HG02885 (cell line): ENCODE measurements around the gene NPAS2.

Experiments used
- ATAC-seq: cut with Tn5 transposase; IDR thresholded peaks from one replicate; pipeline ENCODE4 v1.9.1; 2021; ENCODE audit warnings: mild to moderate bottlenecking; ENCODE audit not compliant: unreplicated experiment, poor library complexity

Gene NPAS2

DNA sequence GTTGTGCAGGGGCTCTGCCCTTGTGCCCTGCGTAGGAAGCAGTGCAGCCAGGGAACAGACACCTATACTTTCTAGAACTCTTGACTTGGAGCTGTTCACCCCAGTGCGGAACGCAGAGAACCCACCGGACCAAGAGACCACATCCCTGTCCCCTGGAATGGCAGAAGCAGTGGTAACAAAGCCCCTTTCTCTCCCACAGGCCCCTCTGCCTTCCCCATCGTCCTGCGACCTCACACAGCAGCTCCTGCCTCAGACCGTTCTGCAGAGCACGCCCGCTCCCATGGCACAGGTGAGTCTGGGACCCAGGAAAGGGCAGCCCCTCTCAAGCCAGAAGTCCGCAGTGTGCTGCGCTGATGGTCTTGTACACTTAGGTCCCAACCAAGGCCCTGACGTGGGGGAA is 157.6 kb downstream of the NPAS2 start:
- no peak for ATAC-seq

DNA sequence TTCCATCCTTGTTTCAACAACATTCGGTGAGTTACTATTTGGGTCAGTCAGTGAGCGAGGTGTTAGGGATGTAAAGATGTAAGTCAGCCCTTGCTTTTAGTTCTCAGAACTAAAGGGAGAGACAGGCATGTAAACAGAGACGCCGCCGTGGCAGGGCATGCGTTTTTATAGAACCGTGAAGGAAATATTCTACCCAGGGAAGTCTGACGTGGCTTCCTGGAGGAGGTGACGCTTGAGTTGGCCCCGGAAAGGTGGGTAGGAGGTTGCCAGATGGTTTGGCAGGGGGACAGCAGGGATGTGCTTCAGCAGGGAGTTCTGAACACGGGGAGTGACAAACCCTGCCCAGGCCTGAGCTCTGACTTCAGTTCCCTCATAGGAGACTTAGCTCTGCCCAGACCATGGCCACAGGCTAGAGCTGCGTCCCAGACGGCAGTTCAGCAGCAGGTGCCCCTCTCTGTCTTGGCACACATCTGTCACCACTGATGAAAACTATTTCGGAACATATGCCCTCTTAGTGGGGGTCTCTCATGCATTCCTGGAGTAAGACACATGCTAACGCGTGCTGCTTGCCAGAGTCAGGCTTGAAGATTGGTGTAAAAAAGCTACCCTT is 158.7 kb downstream of the NPAS2 start:
- no peak for ATAC-seq

DNA sequence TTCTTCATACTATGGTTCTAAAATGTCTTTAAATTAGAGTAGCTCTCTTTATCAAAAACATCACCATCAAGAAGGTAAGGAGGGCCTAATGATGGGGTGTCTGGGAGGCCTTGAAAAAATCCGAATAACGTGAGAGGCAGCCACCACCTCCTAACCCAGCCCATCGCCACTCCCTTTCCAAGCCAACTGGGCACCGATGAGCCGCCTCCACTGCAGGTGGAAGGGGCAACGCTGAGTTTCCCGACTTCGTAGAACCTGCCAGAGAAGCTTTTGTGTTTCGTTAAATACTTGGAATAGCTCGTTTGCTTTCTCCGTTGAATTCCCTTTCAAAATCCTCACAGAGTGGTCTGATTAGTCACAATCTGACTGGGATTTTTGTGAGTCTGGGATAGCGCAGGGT is 160.1 kb downstream of the NPAS2 start:
- no peak for ATAC-seq

DNA sequence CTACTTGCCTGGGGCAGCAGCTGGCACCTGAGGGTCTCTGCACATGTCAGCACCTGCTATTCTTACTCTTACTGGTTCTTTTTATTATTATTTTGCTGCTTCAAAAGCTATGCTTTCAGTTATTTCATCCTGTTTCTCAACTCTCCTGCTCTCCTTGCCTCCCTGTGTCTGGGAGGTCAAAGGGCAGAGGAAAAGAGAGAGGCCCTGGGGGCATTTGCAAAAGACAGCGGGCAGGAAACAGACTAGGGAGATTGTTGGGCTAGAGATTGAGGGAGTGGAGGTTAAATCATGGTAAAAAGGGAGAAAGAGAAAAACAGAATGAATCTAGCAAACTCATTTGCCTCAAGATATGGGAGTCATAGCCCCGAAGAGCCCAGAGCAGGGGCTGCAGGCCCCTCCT is 161.1 kb downstream of the NPAS2 start:
- no peak for ATAC-seq

DNA sequence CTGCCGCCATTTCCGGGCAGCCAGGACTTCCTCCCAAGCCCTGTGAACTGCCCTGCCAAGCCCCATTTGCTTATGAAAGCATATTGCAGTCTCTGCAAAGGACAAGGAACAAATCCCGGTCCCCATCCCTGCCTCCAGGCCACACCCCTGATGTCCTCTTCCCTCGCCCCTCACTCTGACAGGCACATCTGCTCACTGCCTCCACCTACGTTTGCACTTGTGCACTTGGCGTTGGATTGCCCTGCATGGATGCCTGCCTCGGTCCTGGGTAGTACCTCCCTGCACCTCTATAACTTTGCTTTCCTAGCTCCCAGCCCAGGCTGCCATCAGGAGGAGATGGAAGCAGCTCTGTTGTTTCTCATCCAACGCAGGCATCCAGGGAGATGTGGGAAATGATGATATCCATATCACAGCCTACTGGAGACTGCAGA is 162.5 kb downstream of the NPAS2 start:
- no peak for ATAC-seq

DNA sequence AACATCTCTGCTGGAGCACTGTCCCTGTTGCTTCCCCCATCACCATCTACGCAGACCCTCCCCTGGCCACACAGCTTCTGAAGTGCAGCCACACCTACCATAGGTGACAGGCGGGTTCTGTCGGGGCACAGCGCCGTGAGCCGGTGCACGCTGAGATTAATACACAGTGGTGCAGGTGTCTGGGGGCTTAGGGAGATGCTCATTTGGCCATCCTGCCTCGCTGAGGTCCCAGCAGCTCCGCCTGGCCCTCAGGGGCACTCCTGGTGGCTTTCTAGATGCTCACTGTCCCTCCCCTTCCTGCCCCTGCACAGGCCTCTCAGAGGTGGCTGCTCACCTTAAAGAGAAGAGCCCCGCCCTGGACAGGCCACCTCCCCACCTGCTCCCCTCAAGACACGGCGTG is 163.3 kb downstream of the NPAS2 start:
- ATAC-seq: no peak

DNA sequence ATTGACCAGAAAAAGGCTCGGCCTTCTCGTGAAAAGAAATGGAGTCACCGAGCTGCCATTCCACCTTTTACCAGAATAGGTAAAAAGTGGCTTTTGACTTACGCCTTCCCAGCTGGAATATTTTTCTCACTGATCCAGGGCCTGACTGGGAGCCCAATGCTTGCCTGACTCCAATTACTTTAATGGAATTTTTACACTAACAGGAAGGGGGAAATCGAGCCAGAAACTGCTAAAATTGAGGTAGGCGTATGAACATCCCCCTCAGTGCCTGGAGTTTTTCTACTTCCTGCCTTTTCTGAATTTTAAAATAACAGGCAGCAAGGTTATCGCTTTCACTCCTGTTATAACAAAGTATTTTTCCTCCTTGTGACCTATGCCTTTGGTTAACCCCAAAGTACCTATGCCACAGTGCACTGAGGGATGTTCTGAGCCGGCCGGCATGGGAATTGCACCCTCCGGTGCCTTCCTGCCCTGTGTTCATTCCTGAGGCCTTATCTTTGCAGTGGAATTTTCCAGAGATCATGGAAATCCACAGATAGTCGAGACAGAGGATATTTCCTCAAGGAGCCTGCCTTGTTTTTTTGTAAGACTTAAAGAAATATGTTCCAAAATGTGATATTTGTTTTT is 163.9 kb downstream of the NPAS2 start:
- ATAC-seq: no peak

DNA sequence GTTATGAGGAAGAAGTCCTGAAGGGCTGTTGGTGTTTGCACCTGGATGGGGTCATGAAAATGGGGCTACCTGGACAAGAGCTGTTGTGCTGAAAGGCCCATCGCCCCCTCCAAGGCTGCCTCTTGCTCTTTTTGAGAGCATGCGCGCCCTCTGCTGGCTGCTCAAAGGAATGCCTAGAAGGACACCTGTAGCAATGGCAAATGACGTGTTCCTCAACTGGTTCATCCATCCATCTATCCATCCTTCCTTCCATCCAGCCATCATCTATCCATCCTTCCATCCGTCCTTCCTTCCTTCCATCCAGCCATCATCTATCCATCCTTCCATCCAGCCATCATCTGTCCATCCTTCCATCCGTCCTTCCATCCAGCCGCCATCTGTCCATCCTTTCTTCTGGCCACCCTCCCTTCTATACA is 165.0 kb downstream of the NPAS2 start:
- ATAC-seq: no peak

DNA sequence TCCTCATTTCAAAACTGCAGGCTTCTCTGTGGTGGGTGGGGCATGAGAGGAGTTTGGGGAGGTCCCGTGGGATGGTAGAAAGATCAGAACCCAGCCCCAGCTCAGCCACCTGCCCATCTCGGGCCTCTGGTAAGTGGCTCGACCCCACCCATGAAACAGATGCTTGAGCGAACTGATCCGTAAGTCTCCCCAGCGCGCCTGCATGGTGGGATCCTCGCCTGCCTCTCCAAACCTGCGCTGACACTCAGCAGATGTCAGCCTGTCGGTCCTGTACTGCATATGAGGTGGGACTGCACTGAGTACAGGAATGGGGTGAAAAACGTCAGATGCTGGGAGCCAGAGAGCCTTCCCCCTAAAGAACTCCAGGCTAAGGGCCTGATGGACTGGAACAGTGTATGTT is 166.2 kb downstream of the NPAS2 start:
- no peak for ATAC-seq

DNA sequence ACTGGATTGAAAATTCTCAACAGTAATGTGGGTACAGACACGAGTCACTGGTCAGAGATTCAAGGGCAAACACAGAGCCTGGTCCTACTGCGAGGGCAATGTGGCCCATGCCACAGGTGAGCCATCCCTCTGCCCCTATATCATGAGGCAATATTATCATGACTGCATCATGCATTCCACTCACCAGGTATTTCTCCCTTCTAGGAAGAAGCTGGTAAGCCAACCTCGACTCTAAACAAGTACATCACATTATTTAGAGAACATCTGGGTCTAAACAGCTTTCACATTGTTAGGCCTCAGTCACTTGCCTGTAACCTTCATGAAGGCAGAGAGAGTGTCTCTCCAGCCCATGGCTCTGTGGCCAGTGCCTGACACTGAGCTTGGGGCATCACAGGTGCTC is 167.6 kb downstream of the NPAS2 start:
- ATAC-seq: no peak

DNA sequence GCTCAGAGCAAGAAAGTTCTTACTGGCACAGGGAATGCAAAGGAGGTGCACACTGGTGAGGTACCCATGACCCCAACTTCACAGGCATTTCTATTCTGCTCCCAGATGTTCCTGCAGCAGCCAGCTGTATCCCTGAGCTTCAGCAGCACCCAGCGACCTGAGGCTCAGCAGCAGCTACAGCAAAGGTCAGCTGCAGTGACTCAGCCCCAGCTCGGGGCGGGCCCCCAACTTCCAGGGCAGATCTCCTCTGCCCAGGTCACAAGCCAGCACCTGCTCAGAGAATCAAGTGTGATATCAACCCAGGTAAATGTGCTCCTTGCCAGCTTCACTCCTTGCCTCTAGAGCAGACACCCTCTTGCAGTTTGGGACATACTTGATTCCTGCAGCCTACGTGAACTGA is 168.0 kb downstream of the NPAS2 start:
- ATAC-seq: no peak

DNA sequence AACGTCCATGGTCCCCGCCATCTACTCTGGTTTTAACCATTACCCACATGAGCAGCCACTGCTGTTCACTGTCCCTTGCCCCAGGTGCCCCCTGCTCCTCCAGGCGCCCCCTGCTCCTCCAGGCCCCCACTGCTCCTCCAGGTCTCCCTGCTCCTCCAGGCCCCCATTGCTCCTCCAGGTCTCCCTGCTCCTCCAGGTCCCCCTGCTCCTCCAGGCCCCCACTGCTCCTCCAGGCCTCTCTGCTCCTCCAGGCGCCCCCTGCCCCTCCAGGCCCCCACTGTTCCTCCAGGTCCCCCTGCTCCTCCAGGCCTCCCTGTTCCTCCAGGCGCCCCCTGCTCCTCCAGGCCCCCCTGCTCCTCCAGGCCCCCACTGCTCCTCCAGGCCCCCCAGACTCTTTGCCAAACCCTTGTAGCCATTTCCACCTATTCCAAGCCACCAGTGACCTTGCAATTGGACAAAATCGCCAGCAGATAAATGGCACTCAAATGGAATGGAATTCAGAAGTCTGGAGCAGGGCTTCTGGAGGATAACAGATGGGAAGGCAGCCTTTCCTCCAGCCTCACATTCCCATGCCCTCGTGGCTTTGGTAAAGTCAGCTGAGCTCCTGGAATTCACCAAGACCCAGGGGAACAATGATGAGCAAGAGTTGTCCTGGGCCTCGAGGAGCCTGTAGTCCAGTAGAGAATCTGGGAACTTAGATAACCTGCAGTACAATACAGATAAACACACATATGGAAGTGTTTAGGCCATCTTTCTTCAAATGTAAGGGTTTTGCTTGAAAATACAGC is 168.9 kb downstream of the NPAS2 start:
- ATAC-seq: no peak

DNA sequence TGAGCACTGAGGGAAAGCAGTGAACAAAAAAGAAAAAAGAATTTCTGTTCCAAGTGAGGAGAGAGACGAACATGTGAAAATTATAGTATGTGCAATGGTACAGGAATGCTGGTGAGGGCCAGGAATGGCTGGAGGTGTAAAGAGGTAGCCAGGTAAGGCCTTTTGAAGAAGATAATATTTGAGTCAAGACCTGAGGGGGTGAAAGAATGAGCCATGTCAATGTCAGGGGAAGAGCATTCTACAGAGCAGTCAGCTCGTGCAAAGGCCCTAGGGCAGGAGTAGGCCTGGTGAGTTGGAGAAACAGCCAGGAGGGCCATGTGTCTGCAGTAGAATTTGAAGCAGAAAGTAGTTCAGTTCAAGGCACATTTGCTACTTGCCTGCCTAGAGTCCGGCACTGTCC is 169.7 kb downstream of the NPAS2 start:
- no peak for ATAC-seq

DNA sequence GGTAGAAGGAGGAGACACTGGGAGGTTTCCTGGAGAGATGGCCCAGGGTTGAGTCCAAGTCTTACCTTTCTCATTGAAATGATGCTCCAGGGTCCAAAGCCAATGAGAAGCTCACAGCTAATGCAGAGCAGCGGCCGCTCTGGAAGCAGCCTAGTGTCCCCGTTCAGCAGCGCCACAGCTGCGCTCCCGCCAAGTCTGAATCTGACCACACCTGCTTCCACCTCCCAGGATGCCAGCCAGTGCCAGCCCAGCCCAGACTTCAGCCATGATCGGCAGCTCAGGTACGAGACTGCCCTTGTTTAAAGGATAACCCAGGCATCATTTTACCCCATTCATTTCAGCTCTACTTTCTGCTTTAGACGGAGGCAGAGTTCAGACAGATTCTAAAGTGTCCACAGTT is 170.2 kb downstream of the NPAS2 start:
- no peak for ATAC-seq

DNA sequence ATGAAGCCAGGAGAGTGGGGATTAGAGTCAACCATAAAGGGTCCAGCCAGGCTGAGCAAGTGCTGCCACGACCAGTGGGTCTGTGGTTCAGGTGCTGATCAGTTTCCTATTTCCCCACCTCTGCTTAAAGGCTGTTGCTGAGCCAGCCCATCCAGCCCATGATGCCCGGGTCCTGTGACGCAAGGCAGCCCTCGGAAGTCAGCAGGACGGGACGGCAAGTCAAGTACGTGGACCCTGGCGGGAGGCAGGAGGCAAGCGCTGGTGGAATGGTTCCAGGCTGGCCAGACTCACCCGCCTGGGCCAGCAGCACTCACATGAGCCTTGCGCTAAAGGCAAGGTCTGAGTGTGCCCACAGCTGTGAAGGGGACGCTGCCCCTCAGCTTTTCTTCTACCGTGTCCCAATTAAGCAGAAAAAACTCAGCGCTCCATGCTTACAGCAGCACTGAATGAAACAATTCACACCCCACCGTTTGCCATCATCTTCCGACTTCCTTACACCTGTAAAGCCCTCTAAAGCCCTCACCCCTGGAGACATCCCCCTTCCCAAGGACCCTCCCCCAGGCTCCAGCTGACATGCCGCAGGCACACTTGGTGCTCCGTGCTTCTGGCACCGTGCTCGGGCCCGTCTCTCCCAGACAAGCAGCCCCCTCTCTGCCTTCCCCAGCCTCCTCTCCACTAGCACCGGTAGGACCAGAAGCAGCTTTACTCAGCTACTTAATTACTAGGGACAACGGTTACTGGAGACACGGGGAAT is 170.9 kb downstream of the NPAS2 start:
- no peak for ATAC-seq

DNA sequence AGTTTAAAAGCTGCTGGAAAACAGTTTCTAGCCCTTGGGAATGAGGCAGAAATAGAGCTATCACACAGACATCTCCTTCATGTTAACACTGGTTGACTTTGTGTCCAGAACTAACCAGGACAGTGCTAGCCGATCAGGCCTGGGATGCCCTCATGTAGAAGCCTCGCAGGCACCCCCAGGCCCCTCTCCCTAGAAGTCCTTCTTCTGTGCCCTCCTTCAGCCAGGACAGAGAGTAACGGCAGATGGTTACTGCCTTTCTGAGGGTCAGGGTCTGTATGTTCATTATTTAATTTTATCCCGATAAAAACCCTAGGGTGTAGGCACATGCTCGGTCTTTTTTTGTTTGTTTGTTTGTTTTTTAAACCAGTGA is 171.4 kb downstream of the NPAS2 start:
- ATAC-seq: no peak

DNA sequence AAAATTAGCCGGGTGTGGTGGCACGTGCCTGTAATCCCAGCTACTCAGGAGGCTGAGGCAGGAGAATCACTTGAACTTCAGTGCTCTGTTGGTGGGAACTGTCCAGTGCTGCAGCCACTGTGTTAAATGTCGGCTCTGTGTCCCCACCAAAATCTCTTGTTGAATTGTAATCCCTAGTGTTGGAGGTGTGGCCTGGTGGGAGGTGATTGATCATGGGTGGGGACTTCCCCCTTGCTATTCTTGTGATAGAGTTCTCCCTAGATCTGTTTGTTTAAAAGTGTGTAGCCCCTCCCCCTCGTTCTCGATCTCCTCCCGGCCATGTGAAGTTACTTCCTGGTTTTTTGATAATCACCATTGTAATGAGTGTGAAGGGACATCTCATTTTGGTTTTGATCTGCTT is 172.3 kb downstream of the NPAS2 start:
- no peak for ATAC-seq

DNA sequence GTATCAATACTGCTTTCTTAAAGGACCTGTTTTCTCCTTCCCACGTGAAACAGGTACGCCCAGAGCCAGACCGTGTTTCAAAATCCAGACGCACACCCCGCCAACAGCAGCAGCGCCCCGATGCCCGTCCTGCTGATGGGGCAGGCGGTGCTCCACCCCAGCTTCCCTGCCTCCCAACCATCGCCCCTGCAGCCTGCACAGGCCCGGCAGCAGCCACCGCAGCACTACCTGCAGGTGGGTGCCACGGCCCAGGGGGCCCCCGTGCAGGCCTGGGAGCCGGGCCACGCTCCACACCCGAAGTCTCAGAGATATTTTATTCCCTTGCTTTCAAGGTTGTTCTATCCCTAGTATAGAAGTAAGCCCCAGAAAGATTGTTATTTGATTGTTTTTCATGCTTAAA is 173.4 kb downstream of the NPAS2 start:
- ATAC-seq: no peak

DNA sequence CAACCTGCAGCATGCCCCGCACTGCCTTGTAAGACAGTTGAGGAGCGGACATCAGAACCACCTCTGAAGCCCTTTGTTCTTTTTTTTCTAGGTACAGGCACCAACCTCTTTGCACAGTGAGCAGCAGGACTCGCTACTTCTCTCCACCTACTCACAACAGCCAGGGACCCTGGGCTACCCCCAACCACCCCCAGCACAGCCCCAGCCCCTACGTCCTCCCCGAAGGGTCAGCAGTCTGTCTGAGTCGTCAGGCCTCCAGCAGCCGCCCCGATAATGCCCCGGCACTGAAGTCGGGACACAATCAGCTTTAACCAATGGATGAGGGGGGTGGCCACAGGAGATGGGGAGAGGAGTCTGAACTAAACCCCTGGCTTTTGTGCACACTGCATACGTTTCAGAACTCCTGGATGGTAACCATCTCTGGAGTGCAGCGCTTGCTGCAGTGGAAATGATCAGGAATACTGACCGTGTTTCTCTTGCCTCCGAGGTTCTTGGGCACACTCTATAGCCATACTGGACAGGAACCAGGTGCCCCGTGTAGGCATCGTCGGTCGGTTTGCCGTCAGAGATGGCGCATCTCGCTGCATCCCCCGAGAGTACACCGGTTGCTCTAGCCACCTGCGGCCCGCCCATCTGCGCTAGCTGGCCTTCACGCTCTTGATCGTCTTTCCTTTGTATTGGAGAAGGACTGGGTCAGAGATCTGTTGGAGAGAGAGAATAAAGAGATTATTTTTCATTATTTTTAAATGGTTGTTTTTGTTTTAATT is 175.6 kb downstream of the NPAS2 start:
- no peak for ATAC-seq

DNA sequence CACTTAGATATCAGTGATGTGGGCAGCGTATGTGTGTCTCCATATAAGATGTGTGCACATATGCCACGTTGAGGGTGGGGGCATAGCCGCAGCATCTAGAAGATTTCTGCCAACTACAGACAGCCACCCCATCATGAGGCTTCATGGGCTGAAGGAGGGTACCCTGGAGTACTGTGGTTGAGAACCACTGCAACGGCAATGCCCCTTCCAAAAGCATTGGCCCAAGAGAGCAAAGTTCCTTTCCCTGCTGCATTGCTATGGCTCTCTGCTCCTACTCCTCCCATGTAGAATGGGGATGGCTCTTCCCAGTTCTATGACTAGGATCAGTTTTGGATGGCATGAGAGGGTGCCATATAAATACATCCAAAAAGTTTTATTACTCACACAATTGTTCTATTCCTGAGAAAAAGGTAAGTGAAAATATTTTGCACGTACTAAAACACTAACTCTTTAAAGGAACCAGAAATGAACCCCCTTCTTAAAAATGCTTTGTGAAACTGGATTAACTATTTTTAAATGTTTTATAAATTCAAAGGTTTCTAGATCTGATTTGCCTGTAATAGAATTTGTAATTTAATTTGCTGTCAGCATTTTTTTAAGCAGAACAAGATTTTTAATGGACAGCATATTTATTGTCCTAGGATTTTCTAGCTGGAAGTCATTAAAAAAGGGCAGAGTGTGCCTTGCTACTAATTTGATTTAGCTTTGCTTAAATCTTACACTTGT is 177.7 kb downstream of the NPAS2 start:
- no peak for ATAC-seq
